Activated T-helper 2 cell treated with anti-CD3 and anti-CD28 coated beads, Interferon-gamma antibody, Interleukin-2, Interleukin-4, amounts not matched to agents 10 μg/mL and 5 μg/mL and 100 μg/mL, durations not matched to agents 14 hours and 24 hours and 36 hours (primary cell): Measurements from ENCODE around the gene IL17REL. TPM values are rescaled to one million over a fixed set of nuclear protein-coding genes. Genes with fewer than 3 reads are reported as not detected.

Experiments used
- DNase-seq: peaks from one replicate; pipeline ENCODE4 v3.0.0; 2021; ENCODE audit warnings: low spot score
- H3K27ac Mint-ChIP-seq: one replicate; pipeline ENCODE4 v1.8.0; 2021; ENCODE audit warnings: mixed read lengths
- H3K27me3 Mint-ChIP-seq: one replicate; pipeline ENCODE4 v1.8.0; 2021; ENCODE audit warnings: low read depth, mixed read lengths
- H3K36me3 Mint-ChIP-seq: one replicate; pipeline ENCODE4 v1.8.0; 2021; ENCODE audit warnings: low read depth, mixed read lengths
- H3K4me1 Mint-ChIP-seq: one replicate; pipeline ENCODE4 v1.8.0; 2021; ENCODE audit warnings: low read depth, mixed read lengths
- H3K4me3 Mint-ChIP-seq: one replicate; pipeline ENCODE4 v1.8.0; 2021; ENCODE audit warnings: low read depth, mild to moderate bottlenecking, moderate library complexity, mixed read lengths
- H3K9me3 Mint-ChIP-seq: one replicate; pipeline ENCODE4 v1.8.0; 2021; ENCODE audit warnings: mixed read lengths
- intact Hi-C: fragments of 100-400 bp; cut with micrococcal nuclease; formaldehyde crosslinking; loops from one replicate; pipeline ENCODE4 v1.15.1; 2023
- total RNA-seq: library from RNA; stranded (reverse); gene quantifications from 2 replicates; pipeline ENCODE4 v1.2.3, GENCODE V29; 2022

Gene IL17REL
- total RNA-seq, 1 donor from 2014 or later = not detected

GRCh38 chr22:50025993-50026392, 13.4 kb upstream of the IL17REL start:
- intact Hi-C loops = no loop called here
- no peak overlapping the region for H3K4me3 Mint-ChIP-seq
- peaks cover 1% of the 10 kb centered on the region for H3K27me3 Mint-ChIP-seq
- DNase-seq = no peak
- no peak overlapping the region for H3K27ac Mint-ChIP-seq
- no peaks in the 10 kb centered on the region for H3K9me3 Mint-ChIP-seq
- H3K4me1 Mint-ChIP-seq = peaks cover 9% of the 10 kb centered on the region
- H3K36me3 Mint-ChIP-seq = no peaks in the 10 kb centered on the region

GRCh38 chr22:50022171-50022819, 9.7 kb upstream of the IL17REL start:
- Mint-ChIP-seq H3K27me3 (no peaks in the 10 kb centered on the region), H3K36me3 (peaks cover 3% of the 10 kb centered on the region), H3K4me3 (no peak overlapping the region), H3K4me1 (peaks cover 21% of the 10 kb centered on the region), H3K27ac (no peak overlapping the region), H3K9me3 (peaks cover 4% of the 10 kb centered on the region)
- intact Hi-C loops = no loop called here
- no peak for DNase-seq

- no peak overlapping the region for H3K4me3 Mint-ChIP-seq
- intact Hi-C loops = no loop called here
- no peaks in the 10 kb centered on the region for H3K27me3 Mint-ChIP-seq
- peaks cover 4% of the 10 kb centered on the region for H3K9me3 Mint-ChIP-seq
- peaks cover 3% of the 10 kb centered on the region for H3K36me3 Mint-ChIP-seq
- H3K4me1 Mint-ChIP-seq = peaks cover 27% of the 10 kb centered on the region
- no peak overlapping the region for H3K27ac Mint-ChIP-seq
- DNase-seq = no peak
These were observed 8.0 kb upstream of the IL17REL start for GRCh38 chr22:50020606-50021005.

- peaks cover 3% of the 10 kb centered on the region for H3K36me3 Mint-ChIP-seq
- intact Hi-C loops = loop anchor here (2.0 to 5.0 kb wide), 3 partner anchors 49 to 181 kb away; no protein-coding TSS in a partner anchor
- no peak overlapping the region for H3K4me3 Mint-ChIP-seq
- no peak for DNase-seq
- H3K9me3 Mint-ChIP-seq = peaks cover 4% of the 10 kb centered on the region
- peaks cover 25% of the 10 kb centered on the region for H3K4me1 Mint-ChIP-seq
- H3K27me3 Mint-ChIP-seq = no peaks in the 10 kb centered on the region
- peak overlapping the region; percentile 77 for H3K27ac Mint-ChIP-seq
These were observed 6.8 kb upstream of the IL17REL start for GRCh38 chr22:50019316-50019715.

- peak overlapping the region; percentile 77 for H3K27ac Mint-ChIP-seq
- no peak overlapping the region for H3K4me3 Mint-ChIP-seq
- peaks cover 25% of the 10 kb centered on the region for H3K4me1 Mint-ChIP-seq
- H3K36me3 Mint-ChIP-seq = peaks cover 3% of the 10 kb centered on the region
- H3K27me3 Mint-ChIP-seq = no peaks in the 10 kb centered on the region
- intact Hi-C loops = loop anchor here (2.0 to 5.0 kb wide), 3 partner anchors 48 to 180 kb away; no protein-coding TSS in a partner anchor
- peaks cover 4% of the 10 kb centered on the region for H3K9me3 Mint-ChIP-seq
- DNase-seq = no peak
These were observed 6.2 kb upstream of the IL17REL start for GRCh38 chr22:50018608-50019285.

GRCh38 chr22:50017701-50018224, 5.2 kb upstream of the IL17REL start:
- no peak for DNase-seq
- Mint-ChIP-seq H3K9me3 (peaks cover 4% of the 10 kb centered on the region), H3K4me3 (no peak overlapping the region), H3K27ac (peak overlapping the region; percentile 23), H3K4me1 (peaks cover 25% of the 10 kb centered on the region), H3K36me3 (peaks cover 3% of the 10 kb centered on the region), H3K27me3 (peaks cover 3% of the 10 kb centered on the region)
- intact Hi-C loops = loop anchor here (2.0 to 5.0 kb wide), 3 partner anchors 47 to 179 kb away; no protein-coding TSS in a partner anchor

- H3K4me3 Mint-ChIP-seq = no peak overlapping the region
- intact Hi-C loops = loop anchor here (5.0 kb wide), 1 partner anchor 85 kb away; no protein-coding TSS in a partner anchor
- peaks cover 25% of the 10 kb centered on the region for H3K4me1 Mint-ChIP-seq
- DNase-seq = no peak
- peak overlapping the region; percentile 52 for H3K27ac Mint-ChIP-seq
- H3K27me3 Mint-ChIP-seq = peaks cover 3% of the 10 kb centered on the region
- H3K9me3 Mint-ChIP-seq = peaks cover 4% of the 10 kb centered on the region
- H3K36me3 Mint-ChIP-seq = peaks cover 3% of the 10 kb centered on the region
These were observed 4.6 kb upstream of the IL17REL start for GRCh38 chr22:50016988-50017700.

GRCh38 chr22:50016308-50016987, 3.9 kb upstream of the IL17REL start:
- H3K27me3 Mint-ChIP-seq = peaks cover 9% of the 10 kb centered on the region
- peaks cover 4% of the 10 kb centered on the region for H3K9me3 Mint-ChIP-seq
- peak overlapping the region; percentile 52 for H3K27ac Mint-ChIP-seq
- no peak overlapping the region for H3K4me3 Mint-ChIP-seq
- intact Hi-C loops = loop anchor here (5.0 kb wide), 1 partner anchor 84 kb away; no protein-coding TSS in a partner anchor
- H3K36me3 Mint-ChIP-seq = peaks cover 3% of the 10 kb centered on the region
- DNase-seq = no peak
- H3K4me1 Mint-ChIP-seq = peaks cover 27% of the 10 kb centered on the region

- Mint-ChIP-seq H3K27me3 (peaks cover 12% of the 10 kb centered on the region), H3K9me3 (peaks cover 4% of the 10 kb centered on the region), H3K27ac (no peak overlapping the region), H3K4me1 (peaks cover 31% of the 10 kb centered on the region), H3K4me3 (no peak overlapping the region), H3K36me3 (peaks cover 3% of the 10 kb centered on the region)
- intact Hi-C loops = loop anchor here (5.0 kb wide), 1 partner anchor 83 kb away; no protein-coding TSS in a partner anchor
- DNase-seq = no peak
These were observed 3.1 kb upstream of the IL17REL start for GRCh38 chr22:50015451-50016307.

- Mint-ChIP-seq H3K4me1 (peaks cover 31% of the 10 kb centered on the region), H3K9me3 (peaks cover 4% of the 10 kb centered on the region), H3K27ac (no peak overlapping the region), H3K27me3 (peaks cover 12% of the 10 kb centered on the region), H3K36me3 (peaks cover 3% of the 10 kb centered on the region), H3K4me3 (no peak overlapping the region)
- intact Hi-C loops = loop anchor here (5.0 kb wide), 1 partner anchor 83 kb away; no protein-coding TSS in a partner anchor
- no peak for DNase-seq
These were observed 2.3 kb upstream of the IL17REL start for GRCh38 chr22:50014655-50015401.

- H3K4me3 Mint-ChIP-seq = no peak overlapping the region
- no peak for DNase-seq
- intact Hi-C loops = no loop called here
- H3K27me3 Mint-ChIP-seq = peaks cover 12% of the 10 kb centered on the region
- peaks cover 2% of the 10 kb centered on the region for H3K36me3 Mint-ChIP-seq
- peaks cover 26% of the 10 kb centered on the region for H3K4me1 Mint-ChIP-seq
- no peak overlapping the region for H3K27ac Mint-ChIP-seq
- peaks cover 2% of the 10 kb centered on the region for H3K9me3 Mint-ChIP-seq
These were observed 1.5 kb upstream of the IL17REL start for GRCh38 chr22:50014053-50014501.
